KOPT-K1 (cell line): ENCODE data around the gene MTR.

Experiments
- H3K27ac ChIP-seq: fragments of 200-600 bp; sonication (generic); 2 replicates; pipeline ENCODE4 v1.5.1; 2016; ENCODE audit warnings: antibody characterized with exemption, mild to moderate bottlenecking, low read depth, low read length; ENCODE audit not compliant: poor library complexity, severe bottlenecking
- H3K36me3 ChIP-seq: fragments of 200-600 bp; sonication (generic); 2 replicates; pipeline ENCODE4 v1.5.1; 2017; ENCODE audit warnings: antibody characterized with exemption, mild to moderate bottlenecking, low read length, moderate library complexity; ENCODE audit not compliant: insufficient read depth
- H3K9me3 ChIP-seq: fragments of 200-600 bp; sonication (generic); 2 replicates; pipeline ENCODE4 v1.5.1; 2017; ENCODE audit warnings: antibody characterized with exemption, low read length, mild to moderate bottlenecking; ENCODE audit not compliant: insufficient read depth, poor library complexity, severe bottlenecking

Gene MTR

GRCh38 chr1:236858165-236858564 lies 63.1 kb downstream of the MTR start:
- Histone ChIP-seq H3K27ac (no peak overlapping the region), H3K9me3 (no peaks in the 10 kb centered on the region), H3K36me3 (peaks cover 98% of the 10 kb centered on the region)

GRCh38 chr1:236860101-236860500 lies 65.0 kb downstream of the MTR start:
- Histone ChIP-seq H3K27ac (no peak overlapping the region), H3K9me3 (no peaks in the 10 kb centered on the region), H3K36me3 (peaks cover 98% of the 10 kb centered on the region)

GRCh38 chr1:236860674-236861073 lies 65.6 kb downstream of the MTR start:
- Histone ChIP-seq H3K9me3 (no peaks in the 10 kb centered on the region), H3K27ac (no peak overlapping the region), H3K36me3 (peaks cover 98% of the 10 kb centered on the region)

- no peak overlapping the region for H3K27ac ChIP-seq
- H3K9me3 ChIP-seq = no peaks in the 10 kb centered on the region
- H3K36me3 ChIP-seq = peaks cover 100% of the 10 kb centered on the region
These were observed 66.6 kb downstream of the MTR start for GRCh38 chr1:236861560-236862218.

GRCh38 chr1:236862219-236862591 lies 67.1 kb downstream of the MTR start:
- no peaks in the 10 kb centered on the region for H3K9me3 ChIP-seq
- H3K27ac ChIP-seq = no peak overlapping the region
- H3K36me3 ChIP-seq = peaks cover 100% of the 10 kb centered on the region

DNA sequence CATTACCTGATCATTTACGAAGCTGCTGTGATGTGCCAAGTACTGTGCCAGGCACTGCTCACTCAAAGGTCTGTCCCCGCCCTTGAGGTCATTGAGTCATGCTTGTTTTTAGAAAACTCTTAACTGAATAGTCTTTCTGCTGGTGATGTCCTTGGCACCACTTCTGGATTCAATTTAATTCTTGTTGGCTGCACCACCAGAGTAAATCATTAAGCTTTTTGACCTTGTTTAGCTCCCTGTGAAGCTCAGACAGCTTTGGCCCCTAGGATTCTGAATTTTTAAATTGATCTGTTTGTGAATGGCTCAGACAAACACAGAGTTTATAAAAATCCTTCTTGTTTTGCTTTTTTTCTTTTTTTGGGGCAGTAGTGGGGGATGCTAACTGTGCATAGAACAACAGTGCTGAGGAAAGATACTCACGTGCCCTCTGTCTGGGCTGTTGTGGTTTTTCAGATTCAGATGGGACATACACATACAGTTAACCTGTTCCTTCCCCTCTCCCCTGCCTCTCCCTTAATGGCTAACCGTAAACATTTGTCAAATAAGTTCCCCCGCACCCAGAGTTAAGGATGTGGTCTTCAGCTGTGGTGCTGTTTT lies 67.6 kb downstream of the MTR start:
- Histone ChIP-seq H3K9me3 (no peaks in the 10 kb centered on the region), H3K27ac (no peak overlapping the region), H3K36me3 (peaks cover 100% of the 10 kb centered on the region)

GRCh38 chr1:236864211-236864610 lies 69.1 kb downstream of the MTR start:
- Histone ChIP-seq H3K27ac (no peak overlapping the region), H3K36me3 (peaks cover 100% of the 10 kb centered on the region), H3K9me3 (no peaks in the 10 kb centered on the region)

- Histone ChIP-seq H3K36me3 (peaks cover 100% of the 10 kb centered on the region), H3K9me3 (no peaks in the 10 kb centered on the region), H3K27ac (no peak overlapping the region)
These were observed 70.1 kb downstream of the MTR start for GRCh38 chr1:236864996-236865817.

- Histone ChIP-seq H3K9me3 (no peaks in the 10 kb centered on the region), H3K27ac (no peak overlapping the region), H3K36me3 (peaks cover 100% of the 10 kb centered on the region)
These were observed 70.7 kb downstream of the MTR start for GRCh38 chr1:236865818-236866155.

- Histone ChIP-seq H3K9me3 (no peaks in the 10 kb centered on the region), H3K27ac (no peak overlapping the region), H3K36me3 (peaks cover 98% of the 10 kb centered on the region)
These were observed 73.8 kb downstream of the MTR start for GRCh38 chr1:236868625-236869467.

- Histone ChIP-seq H3K36me3 (peaks cover 98% of the 10 kb centered on the region), H3K9me3 (no peaks in the 10 kb centered on the region), H3K27ac (no peak overlapping the region)
These were observed 74.8 kb downstream of the MTR start for GRCh38 chr1:236869911-236870310.

DNA sequence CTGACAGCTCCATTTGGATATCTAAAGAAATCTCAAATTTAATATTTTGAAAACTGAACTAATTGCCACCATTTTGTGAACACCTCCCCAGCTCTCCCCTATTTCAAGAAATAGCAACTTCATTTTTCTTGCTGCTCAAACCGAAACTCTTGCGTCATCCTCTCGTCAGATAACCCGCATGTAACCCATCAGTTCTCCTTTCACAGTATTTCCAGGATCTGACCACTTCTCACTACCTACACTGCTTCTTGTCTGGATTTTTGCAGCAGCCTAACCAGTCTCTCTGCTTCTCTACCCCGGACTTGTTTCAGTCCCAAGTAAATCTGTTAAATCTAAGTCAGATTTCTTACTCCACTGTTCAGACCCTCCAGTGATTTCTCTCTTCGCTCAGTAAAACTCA lies 75.6 kb downstream of the MTR start:
- Histone ChIP-seq H3K36me3 (peaks cover 98% of the 10 kb centered on the region), H3K9me3 (no peaks in the 10 kb centered on the region), H3K27ac (no peak overlapping the region)

GRCh38 chr1:236872075-236872666 lies 77.1 kb downstream of the MTR start:
- H3K36me3 ChIP-seq = peaks cover 97% of the 10 kb centered on the region

GRCh38 chr1:236875975-236876374 lies 80.9 kb downstream of the MTR start:
- peaks cover 87% of the 10 kb centered on the region for H3K36me3 ChIP-seq
- H3K27ac ChIP-seq = no peak overlapping the region
- no peaks in the 10 kb centered on the region for H3K9me3 ChIP-seq

More at GRCh38 chr1:236872075-236872666, 77.1 kb downstream of the MTR start:
- Histone ChIP-seq H3K27ac (no peak overlapping the region), H3K9me3 (no peaks in the 10 kb centered on the region)
